Stimulated activated CD4-positive, alpha-beta T cell treated with anti-CD3 and anti-CD28 coated beads, TNF-alpha, amount 100 ng/mL, for 48 hours (primary cell): ENCODE data around the gene ATP1A1.

Experiments used
- DNase-seq, 3 donors: peaks; one replicate each; pipeline ENCODE4 v3.0.0-alpha.2; 2020; ENCODE audit warnings: low read depth in 3 of 3

ATP1A1 gene

GRCh38 chr1:116345011-116345410 lies 28.0 kb upstream of the ATP1A1 start:
- DNase-seq: no peak

DNA sequence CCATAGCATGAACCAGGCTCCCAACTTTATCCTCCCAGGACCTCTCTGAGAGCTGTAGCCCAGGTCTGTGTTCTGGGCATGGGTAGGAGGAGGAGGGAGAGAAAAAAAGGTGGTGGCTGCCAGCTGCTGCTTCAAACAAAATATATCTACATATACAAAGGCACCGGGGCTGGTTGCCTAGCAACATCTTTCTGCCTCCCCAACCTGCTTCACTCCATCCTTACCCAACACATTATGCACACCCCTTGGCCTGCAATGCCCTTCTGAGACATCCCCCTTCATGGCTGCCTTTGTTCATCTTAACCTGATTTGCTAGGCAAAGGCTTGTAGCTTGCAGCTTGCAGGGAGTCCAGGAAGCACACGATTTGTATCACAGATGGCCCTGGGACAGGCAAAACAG lies 27.2 kb upstream of the ATP1A1 start:
- DNase-seq: peak in 1 of 3 donors; percentile 3

GRCh38 chr1:116346943-116347673 lies 25.9 kb upstream of the ATP1A1 start:
- DNase-seq: no peak

DNA sequence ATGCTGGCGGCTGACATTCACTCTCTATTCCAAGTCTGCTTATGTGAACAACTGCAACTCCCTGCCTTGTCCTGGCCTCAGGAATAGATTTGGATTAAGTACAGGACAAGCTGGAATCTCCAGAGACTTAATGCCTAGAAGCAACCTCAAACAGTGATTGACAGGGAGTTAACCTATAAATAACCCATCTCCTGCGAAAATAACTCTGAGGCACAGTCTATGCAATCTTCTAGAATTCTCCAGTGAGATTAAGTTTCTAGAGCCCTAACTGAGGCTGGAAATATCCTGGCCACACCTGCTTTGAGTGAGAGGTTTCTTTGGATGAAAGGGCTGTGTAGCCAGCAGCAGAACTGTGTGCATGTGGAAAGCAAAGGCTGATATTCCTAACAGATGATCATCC lies 25.3 kb upstream of the ATP1A1 start:
- DNase-seq: no peak

GRCh38 chr1:116350097-116350645 lies 22.9 kb upstream of the ATP1A1 start:
- DNase-seq: no peak

GRCh38 chr1:116351914-116352313 lies 21.1 kb upstream of the ATP1A1 start:
- DNase-seq: no peak

DNA sequence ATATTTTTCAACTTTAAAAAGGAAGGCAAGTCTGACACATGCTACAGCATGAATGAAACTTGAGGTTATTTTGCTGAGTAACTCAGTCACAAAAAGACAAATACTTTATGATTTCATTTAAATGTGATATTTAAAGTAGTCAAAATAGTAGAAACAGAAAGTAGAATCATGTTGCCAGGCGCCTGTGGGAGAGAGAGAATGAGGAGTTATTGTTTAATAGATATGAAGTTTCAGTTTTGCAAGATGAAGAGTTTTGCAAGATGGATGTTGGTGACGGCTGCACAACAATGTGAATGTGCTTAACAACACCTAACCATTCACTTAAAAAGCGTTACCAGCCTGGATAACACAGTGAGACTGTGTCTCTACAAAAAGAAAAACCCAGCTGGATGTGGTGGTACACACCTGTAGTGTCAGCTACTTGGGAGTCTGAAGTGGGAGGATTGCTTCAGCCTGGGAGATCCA lies 20.7 kb upstream of the ATP1A1 start:
- DNase-seq: no peak

GRCh38 chr1:116353155-116353554 lies 19.9 kb upstream of the ATP1A1 start:
- no peak for DNase-seq

DNA sequence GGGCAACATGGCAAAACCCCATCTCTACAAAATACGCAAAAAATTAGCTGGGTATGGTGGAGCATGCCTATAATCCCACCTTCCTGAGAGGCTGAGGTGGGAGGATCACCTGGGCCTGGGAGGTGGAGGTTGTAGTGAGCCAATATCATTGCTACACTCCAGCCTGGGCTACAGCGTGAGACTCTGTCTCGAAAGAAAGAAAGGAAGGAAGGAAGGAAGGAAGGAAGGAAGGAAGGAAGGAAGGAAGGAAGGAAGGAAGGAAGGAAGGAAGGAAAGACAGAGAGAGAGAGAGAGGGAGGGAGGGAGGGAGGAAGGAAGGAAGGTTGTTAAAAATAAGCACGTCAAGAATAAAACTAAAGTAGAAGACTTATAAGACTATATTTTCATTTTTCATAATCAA lies 17.0 kb upstream of the ATP1A1 start:
- no peak for DNase-seq

DNA sequence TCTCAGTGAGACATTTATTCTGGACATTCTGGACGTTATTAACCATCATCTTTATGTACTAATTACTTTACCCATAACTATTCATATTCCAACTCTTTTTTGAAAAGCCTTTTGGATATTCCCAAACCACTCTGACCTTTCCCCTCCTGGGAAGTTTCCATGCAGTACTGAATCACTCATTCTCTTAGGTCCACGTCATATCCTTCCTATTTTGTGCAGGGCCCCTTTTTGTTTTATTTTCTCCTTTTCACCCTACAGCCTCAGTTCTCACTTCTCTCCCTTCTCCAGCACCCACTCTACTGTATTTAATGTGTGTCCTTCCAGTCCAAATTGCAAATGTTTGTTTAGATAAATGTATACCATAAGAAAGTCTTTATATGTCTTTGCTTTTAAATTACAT lies 16.4 kb upstream of the ATP1A1 start:
- no peak for DNase-seq

GRCh38 chr1:116357487-116357886 lies 15.6 kb upstream of the ATP1A1 start:
- DNase-seq: no peak

DNA sequence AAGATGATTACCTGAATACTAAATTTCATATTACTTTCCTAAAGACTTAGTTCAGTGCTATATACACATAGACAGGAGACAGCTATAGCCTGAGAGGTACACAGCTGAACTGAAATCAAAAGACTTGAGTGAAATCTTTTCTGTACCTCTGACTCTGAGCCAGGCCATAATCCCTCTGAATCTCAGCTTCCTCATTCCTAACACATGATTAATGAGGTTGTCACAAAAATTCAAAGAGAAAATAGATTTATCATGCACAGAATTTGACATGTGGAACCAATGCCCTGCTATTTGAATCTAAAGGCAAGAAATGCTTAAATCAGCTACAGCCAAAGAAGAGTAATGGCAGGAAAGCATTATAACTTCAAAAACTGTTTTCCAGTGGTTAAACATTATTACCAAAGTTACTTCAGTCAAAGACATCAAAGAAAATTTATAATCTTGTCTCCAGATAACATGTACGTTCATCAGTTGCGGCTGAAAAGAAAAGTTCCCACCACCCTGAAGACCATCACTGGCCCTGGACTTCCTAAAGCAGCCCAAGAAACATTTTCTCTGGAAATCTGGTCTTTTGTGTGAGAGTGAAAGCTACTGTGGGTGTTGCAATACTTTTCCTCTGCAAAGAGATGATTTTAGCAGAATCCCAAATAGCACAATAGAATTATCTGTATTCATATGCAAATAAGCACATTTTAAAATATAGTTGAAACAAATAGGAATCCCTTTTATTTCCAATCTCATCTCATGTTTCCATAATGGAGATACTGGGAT lies 13.8 kb upstream of the ATP1A1 start:
- no peak for DNase-seq

GRCh38 chr1:116359871-116360270 lies 13.2 kb upstream of the ATP1A1 start:
- DNase-seq: no peak

- DNase-seq: no peak
Measured at GRCh38 chr1:116360429-116361173, 12.4 kb upstream of the ATP1A1 start.

DNA sequence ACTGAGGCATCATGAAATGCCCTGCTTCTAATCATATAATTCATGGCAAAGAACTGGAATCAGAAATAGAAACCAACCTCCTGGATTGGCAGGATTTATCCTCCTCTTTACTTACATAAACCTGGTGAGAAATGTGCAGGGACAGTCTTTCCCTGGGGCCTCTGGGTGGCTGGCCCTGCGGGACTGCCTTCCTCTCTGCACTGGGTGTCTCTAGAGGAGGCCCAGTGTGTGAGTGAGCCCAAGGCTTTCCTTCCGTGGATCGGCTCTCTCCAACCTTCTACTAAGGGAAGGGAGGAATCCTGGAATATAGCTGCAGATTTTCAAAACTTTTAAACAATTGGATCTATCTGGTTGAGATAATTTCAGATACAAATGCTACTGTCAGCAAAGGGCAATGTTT lies 11.4 kb upstream of the ATP1A1 start:
- no peak for DNase-seq

DNA sequence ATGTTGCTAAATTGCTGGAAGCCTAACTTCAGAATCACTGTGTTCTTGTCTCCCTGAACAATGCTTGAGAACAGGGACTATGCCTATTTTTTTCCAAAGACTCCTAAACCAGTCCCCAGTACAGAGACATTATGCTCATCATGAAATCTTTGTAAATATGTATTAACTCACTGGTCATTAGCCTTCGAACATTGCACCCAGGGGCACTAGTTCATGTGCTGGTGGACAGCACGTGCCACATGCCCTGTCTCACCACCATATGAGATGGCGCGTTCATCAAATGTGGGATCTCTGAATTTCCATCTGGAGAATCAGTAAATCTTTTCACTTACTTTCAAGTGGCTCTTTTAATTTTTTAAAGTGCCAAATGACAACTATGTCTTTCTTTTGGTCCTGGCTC lies 11.0 kb upstream of the ATP1A1 start:
- no peak for DNase-seq

DNA sequence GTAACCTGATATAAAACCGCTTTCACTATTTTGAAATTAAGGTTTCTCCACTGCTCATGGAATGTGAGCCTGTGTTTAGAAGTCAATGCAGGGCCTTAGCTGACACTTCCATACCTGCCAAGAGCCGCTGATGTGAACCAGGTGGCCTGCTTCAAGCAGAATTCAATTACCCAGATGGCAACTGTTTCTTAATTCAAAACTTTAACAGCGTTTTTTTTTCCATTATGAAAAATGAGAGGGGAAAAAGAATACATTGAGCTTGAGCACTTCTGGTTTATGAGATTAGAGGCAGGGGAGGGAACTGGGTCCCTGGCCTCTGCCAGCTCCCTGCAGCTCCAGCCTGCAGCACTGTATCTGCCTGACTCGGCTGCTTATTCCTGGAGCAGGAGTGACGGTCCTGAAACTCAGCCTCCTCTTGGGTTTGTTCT lies 7.7 kb upstream of the ATP1A1 start:
- DNase-seq: no peak

DNA sequence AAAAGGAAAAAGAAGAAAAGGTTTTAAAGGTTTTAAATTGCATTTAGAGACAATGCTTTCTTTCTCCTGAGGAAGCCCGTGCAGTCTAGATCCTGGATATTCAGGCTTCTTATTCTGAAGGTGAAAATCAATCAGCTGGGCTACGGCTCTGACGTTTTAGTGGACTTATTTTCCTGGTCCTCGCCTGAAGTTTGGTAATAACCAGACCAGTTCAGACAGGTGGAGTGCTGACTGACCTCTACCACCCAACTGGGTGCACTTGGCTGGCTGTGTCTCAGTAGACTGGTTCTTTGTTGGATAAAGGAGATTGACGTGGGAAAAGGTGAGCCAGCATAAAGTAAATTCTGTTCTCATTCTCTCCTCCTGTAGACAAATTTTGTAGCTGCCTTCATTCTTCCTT lies 7.2 kb upstream of the ATP1A1 start:
- no peak for DNase-seq

- no peak for DNase-seq
Measured at GRCh38 chr1:116367256-116367945, 5.6 kb upstream of the ATP1A1 start.

DNA sequence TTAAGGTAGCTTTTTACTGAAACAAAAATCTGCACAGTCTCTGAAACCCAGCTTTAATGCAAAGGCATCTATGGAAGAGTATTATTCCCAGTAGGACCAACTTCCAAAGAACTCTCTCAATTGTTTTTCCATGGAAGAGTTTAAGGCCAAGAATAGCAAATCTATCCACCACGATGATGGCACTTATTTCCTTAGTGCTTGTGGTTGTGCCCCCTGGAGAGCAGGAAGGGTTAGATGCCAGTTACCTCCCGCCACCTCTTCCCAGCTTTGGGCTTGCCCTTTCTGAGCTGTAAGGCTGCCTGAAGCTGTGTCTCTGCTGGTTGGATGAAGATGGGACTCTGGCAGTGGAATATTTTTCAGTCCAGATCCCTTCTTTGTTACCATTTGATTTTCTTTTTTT lies 4.8 kb upstream of the ATP1A1 start:
- no peak for DNase-seq

- DNase-seq: no peak
Measured at GRCh38 chr1:116370181-116370580, 2.9 kb upstream of the ATP1A1 start.

DNA sequence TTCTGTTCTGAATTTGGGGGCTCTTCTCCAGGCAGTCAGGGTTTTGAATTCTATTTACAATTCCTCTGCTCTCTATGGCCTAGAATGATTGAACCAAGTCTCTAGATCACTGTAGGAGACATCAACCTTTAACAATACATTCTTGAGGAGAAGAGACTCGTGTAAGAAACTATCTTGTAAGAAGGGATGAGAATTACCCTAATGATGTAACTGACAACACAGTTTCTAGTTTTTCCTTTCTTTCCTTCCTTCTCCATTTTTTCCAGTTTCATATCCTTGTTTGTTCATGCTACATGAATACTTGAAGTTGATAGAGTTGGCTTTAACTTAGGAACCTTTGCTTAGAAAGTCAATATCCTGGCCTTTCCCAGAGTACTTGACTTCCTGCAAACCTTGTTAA lies 1.3 kb upstream of the ATP1A1 start:
- no peak for DNase-seq
